ENCODE data around the gene DYRK1A.

DYRK1A gene

GRCh38 chr21:37421306-37421705 lies 54.7 kb downstream of the DYRK1A start:
- no peak for DNase-seq

- DNase-seq, result no peak
Observed at GRCh38 chr21:37422382-37422781, 55.8 kb downstream of the DYRK1A start.

GRCh38 chr21:37423103-37423502 lies 56.5 kb downstream of the DYRK1A start:
- no peak for DNase-seq

GRCh38 chr21:37424396-37424795 lies 57.8 kb downstream of the DYRK1A start:
- DNase-seq, result no peak

GRCh38 chr21:37425001-37425400 lies 58.4 kb downstream of the DYRK1A start:
- no peak for DNase-seq

GRCh38 chr21:37425684-37426083 lies 59.1 kb downstream of the DYRK1A start:
- DNase-seq, result no peak

- no peak for DNase-seq
Observed at GRCh38 chr21:37427221-37427620, 60.6 kb downstream of the DYRK1A start.

GRCh38 chr21:37429356-37429755 lies 62.8 kb downstream of the DYRK1A start:
- no peak for DNase-seq

- no peak for DNase-seq
Observed at GRCh38 chr21:37430184-37430821, 63.7 kb downstream of the DYRK1A start.

- DNase-seq, result no peak
Observed at GRCh38 chr21:37431243-37431642, 64.7 kb downstream of the DYRK1A start.

GRCh38 chr21:37432710-37433455 lies 66.3 kb downstream of the DYRK1A start:
- no peak for DNase-seq

GRCh38 chr21:37433456-37433840 lies 66.9 kb downstream of the DYRK1A start:
- DNase-seq, result no peak

- no peak for DNase-seq
Observed at GRCh38 chr21:37435120-37435519, 68.5 kb downstream of the DYRK1A start.

- DNase-seq, result no peak
Observed at GRCh38 chr21:37435711-37436110, 69.1 kb downstream of the DYRK1A start.

GRCh38 chr21:37436174-37436573 lies 69.6 kb downstream of the DYRK1A start:
- no peak for DNase-seq

- DNase-seq, result no peak
Observed at GRCh38 chr21:37437376-37438080, 71.0 kb downstream of the DYRK1A start.

- no peak for DNase-seq
Observed at GRCh38 chr21:37443683-37444082, 77.1 kb downstream of the DYRK1A start.

GRCh38 chr21:37445228-37445627 lies 78.7 kb downstream of the DYRK1A start:
- no peak for DNase-seq

- DNase-seq, result no peak
Observed at GRCh38 chr21:37446552-37446951, 80.0 kb downstream of the DYRK1A start.

- DNase-seq, result no peak
Observed at GRCh38 chr21:37447288-37447936, 80.8 kb downstream of the DYRK1A start.

- DNase-seq, result no peak
Observed at GRCh38 chr21:37449302-37449937, 82.8 kb downstream of the DYRK1A start.

GRCh38 chr21:37450445-37450941 lies 83.9 kb downstream of the DYRK1A start:
- DNase-seq, result no peak

GRCh38 chr21:37451446-37451845 lies 84.9 kb downstream of the DYRK1A start:
- DNase-seq, result no peak
